ENCODE data around the gene JARID2.

GRCh38 chr6:15296735-15297134, 50.9 kb downstream of the JARID2 start:
- no peak for TF ChIP-seq REPIN1 (CRISPR knock-in tag; IDR thresholded peaks at IDR 0.05; ENCODE audit: borderline replicate concordance, low read depth)
- no peak for TF ChIP-seq REST (IDR thresholded peaks at IDR 0.05; ENCODE audit: borderline replicate concordance in 1 of 2, low read depth in 1 of 2, low read length in 2 of 2)
- no peak for TF ChIP-seq ZFP41 (CRISPR knock-in tag; IDR thresholded peaks at IDR 0.05; ENCODE audit: borderline replicate concordance)
- no peak for TF ChIP-seq BHLHE40 (IDR thresholded peaks at IDR 0.05; ENCODE audit: low read length)
- no peak for TF ChIP-seq HOXA9 (CRISPR knock-in tag; IDR thresholded peaks at IDR 0.05; ENCODE audit: borderline replicate concordance)
- no peak for TF ChIP-seq SUZ12 (IDR thresholded peaks at IDR 0.05; ENCODE audit: low read depth, low read length)
- no peak for TF ChIP-seq ZNF383 (CRISPR knock-in tag; IDR thresholded peaks at IDR 0.05; ENCODE audit: borderline replicate concordance)
- no peak for TF ChIP-seq ERF (CRISPR knock-in tag; IDR thresholded peaks at IDR 0.05)
- no peak for TF ChIP-seq ESRRA (CRISPR knock-in tag; IDR thresholded peaks at IDR 0.05; ENCODE audit: low read depth)
- no peak for TF ChIP-seq SMAD3 (CRISPR knock-in tag; IDR thresholded peaks at IDR 0.05)

All from HepG2 (cell line).